HEK293 (cell line): Measurements from ENCODE around the gene KRTAP5-8.

Source experiments
- CTCF ChIA-PET: fragments of 350-600 bp; formaldehyde crosslinking; extraction: SDS; loops from one replicate; lab custom pipeline; 2021; ENCODE audit warnings: antibody characterized with exemption; lab: Yijun Ruan, JAX
- POLR2A ChIA-PET: fragments of 300-600 bp; formaldehyde crosslinking; extraction: SDS; loops from one replicate; lab custom pipeline; 2020; ENCODE audit warnings: antibody characterized with exemption, inconsistent platforms; lab: Yijun Ruan, JAX
- H3K27ac ChIP-seq: fragments of 200-500 bp; sonication (Bioruptor generic); 2 replicates; pipeline ENCODE4 v1.5.1; 2014; ENCODE audit warnings: low read depth, low read length, control low read depth, inconsistent platforms; ENCODE audit errors: extremely low read depth
- H3K36me3 ChIP-seq, 2 experiments: fragments of 200-500 bp in 1 of 2; sonication (Bioruptor generic) in 1 of 2; 1 replicate in 1 of 2; 2 replicates in 1 of 2; pipeline ENCODE4 v1.5.1; 2014 to 2017; ENCODE audit warnings: inconsistent platforms in 2 of 2, low read length in 2 of 2; ENCODE audit not compliant: control insufficient read depth in 2 of 2, insufficient read depth in 1 of 2
- H3K4me1 ChIP-seq: fragments of 200-500 bp; sonication (Bioruptor generic); 2 replicates; pipeline ENCODE4 v1.5.1; 2014; ENCODE audit warnings: mild to moderate bottlenecking, low read length, inconsistent platforms; ENCODE audit not compliant: control insufficient read depth, insufficient read depth
- H3K4me3 ChIP-seq: 2 replicates; pipeline ENCODE4 v1.5.1; 2011; ENCODE audit warnings: low read depth, mild to moderate bottlenecking, control low read depth, low read length, moderate library complexity
- H3K9me3 ChIP-seq: fragments of 200-500 bp; sonication (Bioruptor generic); 2 replicates; pipeline ENCODE4 v1.5.1; 2014; ENCODE audit warnings: low read depth, low read length, inconsistent platforms; ENCODE audit not compliant: control insufficient read depth, insufficient read depth
- BCL11A ChIP-seq: fragments of 450-650 bp; formaldehyde crosslinking; IDR thresholded peaks from 2 replicates; pipeline ENCODE4 v1.5.1; 2016; ENCODE audit warnings: low read depth, missing biosample characterization, missing genetic modification characterization
- EGR2 ChIP-seq: fragments of 450-650 bp; formaldehyde crosslinking; IDR thresholded peaks from 2 replicates; pipeline ENCODE4 v1.5.1; 2016; ENCODE audit warnings: low read depth, missing biosample characterization, missing genetic modification characterization
- PRDM1 ChIP-seq: fragments of 450-650 bp; formaldehyde crosslinking; IDR thresholded peaks from 2 replicates; pipeline ENCODE4; 2016; ENCODE audit warnings: missing biosample characterization, missing genetic modification characterization
- SP2 ChIP-seq: fragments of 450-650 bp; formaldehyde crosslinking; IDR thresholded peaks from 2 replicates; pipeline ENCODE4 v1.5.1; 2016; ENCODE audit warnings: missing biosample characterization, missing genetic modification characterization
- ZBTB1 ChIP-seq: fragments of 450-650 bp; formaldehyde crosslinking; IDR thresholded peaks from 2 replicates; pipeline ENCODE4 v1.5.1; 2016; ENCODE audit warnings: missing biosample characterization, missing genetic modification characterization
- ZBTB48 ChIP-seq: fragments of 450-650 bp; formaldehyde crosslinking; IDR thresholded peaks from 2 replicates; pipeline ENCODE4 v1.5.1; 2016; ENCODE audit warnings: missing biosample characterization, missing genetic modification characterization
- ZFP69B ChIP-seq: fragments of 450-650 bp; formaldehyde crosslinking; IDR thresholded peaks from 2 replicates; pipeline ENCODE4 v1.5.1; 2016; ENCODE audit warnings: missing biosample characterization, missing genetic modification characterization
- ZNF155 ChIP-seq: fragments of 450-650 bp; formaldehyde crosslinking; IDR thresholded peaks from 2 replicates; pipeline ENCODE4 v1.5.1; 2016; ENCODE audit warnings: missing biosample characterization, missing genetic modification characterization
- ZNF174 ChIP-seq: fragments of 450-650 bp; formaldehyde crosslinking; IDR thresholded peaks from 2 replicates; pipeline ENCODE4 v1.5.0; 2017; ENCODE audit warnings: missing biosample characterization, mild to moderate bottlenecking, missing genetic modification characterization
- ZNF266 ChIP-seq: fragments of 450-650 bp; formaldehyde crosslinking; IDR thresholded peaks from 2 replicates; pipeline ENCODE4 v1.5.1; 2016; ENCODE audit warnings: missing biosample characterization, missing genetic modification characterization, low read depth
- ZNF37A ChIP-seq: fragments of 450-650 bp; IDR thresholded peaks from 2 replicates; pipeline ENCODE4 v1.5.1; 2018; ENCODE audit warnings: missing biosample characterization, missing genetic modification characterization
- ZNF433 ChIP-seq: fragments of 450-650 bp; formaldehyde crosslinking; IDR thresholded peaks from 2 replicates; pipeline ENCODE4 v1.5.1; 2016; ENCODE audit warnings: missing biosample characterization, missing genetic modification characterization, low read depth
- ZNF48 ChIP-seq: fragments of 450-650 bp; formaldehyde crosslinking; IDR thresholded peaks from 2 replicates; pipeline ENCODE4 v1.5.1; 2016; ENCODE audit warnings: missing biosample characterization, missing genetic modification characterization
- ZNF501 ChIP-seq: fragments of 450-650 bp; formaldehyde crosslinking; IDR thresholded peaks from 2 replicates; pipeline ENCODE4 v1.5.1; 2016; ENCODE audit warnings: missing biosample characterization, missing genetic modification characterization
- ZNF521 ChIP-seq: fragments of 450-650 bp; formaldehyde crosslinking; IDR thresholded peaks from 2 replicates; pipeline ENCODE4 v1.5.1; 2017; ENCODE audit warnings: missing biosample characterization, mild to moderate bottlenecking, missing genetic modification characterization
- ZNF558 ChIP-seq: fragments of 450-650 bp; formaldehyde crosslinking; IDR thresholded peaks from 2 replicates; pipeline ENCODE4 v1.5.1; 2016; ENCODE audit warnings: missing biosample characterization, missing genetic modification characterization
- ZNF664 ChIP-seq: fragments of 450-650 bp; formaldehyde crosslinking; IDR thresholded peaks from 2 replicates; pipeline ENCODE4 v1.5.1; 2016; ENCODE audit warnings: missing biosample characterization, missing genetic modification characterization
- ZNF785 ChIP-seq: fragments of 450-650 bp; formaldehyde crosslinking; IDR thresholded peaks from 2 replicates; pipeline ENCODE4 v1.5.1; 2016; ENCODE audit warnings: missing biosample characterization, missing genetic modification characterization
- ZNF830 ChIP-seq: fragments of 450-650 bp; IDR thresholded peaks from 2 replicates; pipeline ENCODE4 v1.5.0; 2018; ENCODE audit warnings: missing biosample characterization, missing genetic modification characterization, low read depth, mild to moderate bottlenecking, moderate library complexity
- ZNF837 ChIP-seq: fragments of 450-650 bp; formaldehyde crosslinking; IDR thresholded peaks from 2 replicates; pipeline ENCODE4 v1.5.1; 2016; ENCODE audit warnings: missing biosample characterization, missing genetic modification characterization
- ZSCAN30 ChIP-seq: fragments of 450-650 bp; IDR thresholded peaks from 2 replicates; pipeline ENCODE4 v1.5.1; 2018; ENCODE audit warnings: missing biosample characterization, mild to moderate bottlenecking, missing genetic modification characterization, moderate library complexity
- TF ChIP-seq, protein P1 (sequence below): fragments of 450-650 bp; IDR thresholded peaks from 2 replicates; pipeline ENCODE4 v1.5.1; 2018; ENCODE audit warnings: missing biosample characterization, missing genetic modification characterization
- TF ChIP-seq, protein P2 (sequence below): fragments of 450-650 bp; formaldehyde crosslinking; IDR thresholded peaks from 2 replicates; pipeline ENCODE4 v1.5.1; 2016; ENCODE audit warnings: missing biosample characterization, missing genetic modification characterization
- TF ChIP-seq, protein P3 (sequence below): fragments of 450-650 bp; formaldehyde crosslinking; IDR thresholded peaks from 2 replicates; pipeline ENCODE4 v1.5.1; 2016; ENCODE audit warnings: missing biosample characterization, missing genetic modification characterization

The KRTAP5-8 gene

DNA sequence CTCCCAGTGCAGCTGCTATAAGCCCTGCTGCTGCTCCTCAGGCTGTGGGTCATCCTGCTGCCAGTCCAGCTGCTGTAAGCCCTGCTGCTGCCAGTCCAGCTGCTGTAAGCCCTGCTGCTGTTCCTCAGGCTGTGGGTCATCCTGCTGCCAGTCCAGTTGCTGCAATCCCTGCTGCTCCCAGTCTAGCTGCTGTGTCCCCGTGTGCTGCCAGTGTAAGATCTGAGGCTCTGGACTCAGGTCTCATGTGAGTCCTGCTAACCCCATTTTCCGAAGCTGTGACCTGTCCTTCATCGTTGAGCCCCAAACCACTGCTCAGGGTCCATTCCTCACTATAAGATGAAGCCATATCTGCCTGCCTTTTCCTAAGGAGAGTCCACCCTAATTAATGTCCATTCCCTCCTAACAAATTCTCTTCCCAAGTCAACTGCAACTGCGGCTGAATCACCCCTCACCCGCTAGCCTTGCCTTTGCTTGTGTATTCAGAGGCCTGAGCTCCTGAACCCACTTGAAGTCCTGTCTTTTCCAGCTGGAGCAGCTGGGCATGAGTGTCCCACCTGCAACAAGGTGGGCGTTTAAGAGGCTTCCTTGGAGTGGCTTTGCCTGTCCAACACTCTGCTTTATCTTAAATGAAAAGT, 10.1 kb upstream of the KRTAP5-8 start:
- no peak overlapping the region for H3K4me3 ChIP-seq
- no peaks in the 10 kb centered on the region for H3K4me1 ChIP-seq
- ChIA-PET POLR2A (no interaction called here), CTCF (no interaction called here)
- no peaks in the 10 kb centered on the region for H3K9me3 ChIP-seq
- H3K36me3 ChIP-seq, result no peaks in the 10 kb centered on the region
- TF ChIP-seq BCL11A (tag by site-specific recombination), result no peak
- no peak for TF ChIP-seq ZBTB1 (tag by site-specific recombination)
- TF ChIP-seq ZNF174 (tag by site-specific recombination), result no peak
- TF ChIP-seq, protein P1, sequence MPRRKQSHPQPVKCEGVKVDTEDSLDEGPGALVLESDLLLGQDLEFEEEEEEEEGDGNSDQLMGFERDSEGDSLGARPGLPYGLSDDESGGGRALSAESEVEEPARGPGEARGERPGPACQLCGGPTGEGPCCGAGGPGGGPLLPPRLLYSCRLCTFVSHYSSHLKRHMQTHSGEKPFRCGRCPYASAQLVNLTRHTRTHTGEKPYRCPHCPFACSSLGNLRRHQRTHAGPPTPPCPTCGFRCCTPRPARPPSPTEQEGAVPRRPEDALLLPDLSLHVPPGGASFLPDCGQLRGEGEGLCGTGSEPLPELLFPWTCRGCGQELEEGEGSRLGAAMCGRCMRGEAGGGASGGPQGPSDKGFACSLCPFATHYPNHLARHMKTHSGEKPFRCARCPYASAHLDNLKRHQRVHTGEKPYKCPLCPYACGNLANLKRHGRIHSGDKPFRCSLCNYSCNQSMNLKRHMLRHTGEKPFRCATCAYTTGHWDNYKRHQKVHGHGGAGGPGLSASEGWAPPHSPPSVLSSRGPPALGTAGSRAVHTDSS (tag by site-specific recombination), result no peak
- TF ChIP-seq ZNF37A, result no peak
- no peak for TF ChIP-seq ZSCAN30
- no peak for TF ChIP-seq ZNF501 (tag by site-specific recombination)
- no peak for TF ChIP-seq ZNF155
- no peak for TF ChIP-seq ZNF433 (tag by site-specific recombination)
- TF ChIP-seq, protein P2, sequence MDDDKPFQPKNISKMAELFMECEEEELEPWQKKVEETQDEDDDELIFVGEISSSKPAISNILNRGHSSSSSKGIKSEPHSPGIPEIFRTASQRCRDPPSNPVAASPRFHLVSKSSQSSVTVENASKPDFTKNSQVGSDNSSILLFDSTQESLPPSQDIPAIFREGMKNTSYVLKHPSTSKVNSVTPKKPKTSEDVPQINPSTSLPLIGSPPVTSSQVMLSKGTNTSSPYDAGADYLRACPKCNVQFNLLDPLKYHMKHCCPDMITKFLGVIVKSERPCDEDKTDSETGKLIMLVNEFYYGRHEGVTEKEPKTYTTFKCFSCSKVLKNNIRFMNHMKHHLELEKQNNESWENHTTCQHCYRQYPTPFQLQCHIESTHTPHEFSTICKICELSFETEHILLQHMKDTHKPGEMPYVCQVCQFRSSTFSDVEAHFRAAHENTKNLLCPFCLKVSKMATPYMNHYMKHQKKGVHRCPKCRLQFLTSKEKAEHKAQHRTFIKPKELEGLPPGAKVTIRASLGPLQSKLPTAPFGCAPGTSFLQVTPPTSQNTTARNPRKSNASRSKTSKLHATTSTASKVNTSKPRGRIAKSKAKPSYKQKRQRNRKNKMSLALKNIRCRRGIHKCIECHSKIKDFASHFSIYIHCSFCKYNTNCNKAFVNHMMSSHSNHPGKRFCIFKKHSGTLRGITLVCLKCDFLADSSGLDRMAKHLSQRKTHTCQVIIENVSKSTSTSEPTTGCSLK (tag by site-specific recombination), result no peak
- no peak for TF ChIP-seq ZNF664
- TF ChIP-seq, protein P3, sequence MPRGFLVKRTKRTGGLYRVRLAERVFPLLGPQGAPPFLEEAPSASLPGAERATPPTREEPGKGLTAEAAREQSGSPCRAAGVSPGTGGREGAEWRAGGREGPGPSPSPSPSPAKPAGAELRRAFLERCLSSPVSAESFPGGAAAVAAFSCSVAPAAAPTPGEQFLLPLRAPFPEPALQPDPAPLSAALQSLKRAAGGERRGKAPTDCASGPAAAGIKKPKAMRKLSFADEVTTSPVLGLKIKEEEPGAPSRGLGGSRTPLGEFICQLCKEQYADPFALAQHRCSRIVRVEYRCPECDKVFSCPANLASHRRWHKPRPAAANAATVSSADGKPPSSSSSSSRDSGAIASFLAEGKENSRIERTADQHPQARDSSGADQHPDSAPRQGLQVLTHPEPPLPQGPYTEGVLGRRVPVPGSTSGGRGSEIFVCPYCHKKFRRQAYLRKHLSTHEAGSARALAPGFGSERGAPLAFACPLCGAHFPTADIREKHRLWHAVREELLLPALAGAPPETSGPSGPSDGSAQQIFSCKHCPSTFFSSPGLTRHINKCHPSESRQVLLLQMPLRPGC, result no peak
- TF ChIP-seq SP2 (tag by site-specific recombination), result no peak
- TF ChIP-seq ZFP69B (tag by site-specific recombination), result no peak
- no peak for TF ChIP-seq PRDM1
- TF ChIP-seq ZBTB48 (tag by site-specific recombination), result no peak
- no peak for TF ChIP-seq ZNF48 (tag by site-specific recombination)
- no peak for TF ChIP-seq ZNF837 (tag by site-specific recombination)
- H3K27ac ChIP-seq, result no peak overlapping the region

DNA sequence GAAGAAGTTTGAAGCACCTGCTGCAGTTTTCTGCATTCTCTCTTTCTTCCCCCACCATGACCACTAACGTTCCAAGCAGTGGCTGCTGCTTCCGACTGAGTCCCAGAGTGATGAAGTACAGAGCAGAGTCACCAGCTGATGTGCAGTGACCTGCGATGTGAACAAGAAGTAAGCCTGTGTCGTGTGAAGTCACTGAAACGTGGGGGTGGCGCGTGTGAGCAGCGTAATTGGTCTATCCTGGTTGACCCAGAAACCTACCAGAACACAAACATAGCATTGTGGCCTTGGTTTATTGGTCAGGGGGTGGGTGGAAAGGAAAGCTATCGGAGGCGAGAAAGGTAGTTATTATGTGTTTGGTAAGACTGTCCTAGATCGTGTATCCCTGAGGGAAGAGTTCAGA, 7.2 kb upstream of the KRTAP5-8 start:
- no peak overlapping the region for H3K27ac ChIP-seq
- H3K4me3 ChIP-seq, result no peak overlapping the region
- no peaks in the 10 kb centered on the region for H3K4me1 ChIP-seq
- ChIA-PET CTCF (no interaction called here), POLR2A (no interaction called here)
- H3K36me3 ChIP-seq, result no peaks in the 10 kb centered on the region
- H3K9me3 ChIP-seq, result no peaks in the 10 kb centered on the region
- TF ChIP-seq ZNF155, result no peak
- TF ChIP-seq ZNF785 (tag by site-specific recombination), result no peak
- no peak for TF ChIP-seq ZNF266 (tag by site-specific recombination)
- TF ChIP-seq ZNF830, result no peak
- TF ChIP-seq ZNF521, result no peak
- TF ChIP-seq ZNF558 (tag by site-specific recombination), result no peak
- no peak for TF ChIP-seq ZNF837 (tag by site-specific recombination)
- TF ChIP-seq EGR2, result 0 out of 2 replicates have a peak, but pooled peaks have one; percentile 36
